GM10266 (cell line): ENCODE data around the gene HRK.

ENCODE experiments used
- DNase-seq: peaks from one replicate; pipeline ENCODE4 v3.0.0; 2012; ENCODE audit errors: extremely low spot score
- TF ChIP-seq, protein P1 (sequence below): IDR thresholded peaks from 2 replicates; pipeline ENCODE4 v1.5.1; 2012; ENCODE audit warnings: mild to moderate bottlenecking, low read depth; ENCODE audit not compliant: control insufficient read depth, insufficient read depth; ENCODE audit errors: missing control alignments

The HRK gene

DNA sequence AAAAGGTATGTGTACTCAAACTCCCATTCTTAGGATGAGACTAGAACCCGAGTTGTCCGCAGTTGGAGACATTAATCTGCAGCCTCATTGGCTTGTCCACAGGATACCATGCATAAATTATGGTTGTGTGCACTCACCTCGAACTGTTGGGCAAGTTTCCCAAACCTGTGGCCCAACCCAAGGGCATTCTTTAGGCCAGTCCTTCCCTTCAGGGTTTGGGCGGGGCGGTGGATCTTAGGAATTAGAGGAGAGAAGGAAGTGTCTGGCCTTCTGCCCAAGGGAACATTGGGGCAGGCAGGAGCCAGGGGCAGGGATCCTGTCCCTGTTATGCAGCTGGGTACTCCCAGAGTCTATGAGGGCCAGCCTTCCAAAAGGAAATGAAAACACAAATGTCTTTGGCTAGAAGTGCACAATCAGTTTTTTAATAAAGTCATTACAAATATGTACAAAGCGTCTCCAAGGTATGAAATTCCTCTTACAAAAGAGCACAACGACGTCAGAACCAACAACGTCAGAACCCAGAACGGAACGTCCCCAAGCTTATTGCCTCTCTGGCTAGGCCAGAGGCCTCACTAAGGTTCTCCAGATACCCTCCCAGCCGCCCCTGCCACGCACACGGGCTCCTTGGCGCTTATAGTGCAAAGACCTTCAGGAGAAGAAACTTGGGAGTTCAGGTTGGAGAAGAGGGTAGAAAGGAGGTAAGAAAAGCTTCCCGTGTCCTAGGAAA, 25.3 kb downstream of the HRK start:
- TF ChIP-seq, protein P1, sequence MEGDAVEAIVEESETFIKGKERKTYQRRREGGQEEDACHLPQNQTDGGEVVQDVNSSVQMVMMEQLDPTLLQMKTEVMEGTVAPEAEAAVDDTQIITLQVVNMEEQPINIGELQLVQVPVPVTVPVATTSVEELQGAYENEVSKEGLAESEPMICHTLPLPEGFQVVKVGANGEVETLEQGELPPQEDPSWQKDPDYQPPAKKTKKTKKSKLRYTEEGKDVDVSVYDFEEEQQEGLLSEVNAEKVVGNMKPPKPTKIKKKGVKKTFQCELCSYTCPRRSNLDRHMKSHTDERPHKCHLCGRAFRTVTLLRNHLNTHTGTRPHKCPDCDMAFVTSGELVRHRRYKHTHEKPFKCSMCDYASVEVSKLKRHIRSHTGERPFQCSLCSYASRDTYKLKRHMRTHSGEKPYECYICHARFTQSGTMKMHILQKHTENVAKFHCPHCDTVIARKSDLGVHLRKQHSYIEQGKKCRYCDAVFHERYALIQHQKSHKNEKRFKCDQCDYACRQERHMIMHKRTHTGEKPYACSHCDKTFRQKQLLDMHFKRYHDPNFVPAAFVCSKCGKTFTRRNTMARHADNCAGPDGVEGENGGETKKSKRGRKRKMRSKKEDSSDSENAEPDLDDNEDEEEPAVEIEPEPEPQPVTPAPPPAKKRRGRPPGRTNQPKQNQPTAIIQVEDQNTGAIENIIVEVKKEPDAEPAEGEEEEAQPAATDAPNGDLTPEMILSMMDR: no peak
- DNase-seq: no peak

DNA sequence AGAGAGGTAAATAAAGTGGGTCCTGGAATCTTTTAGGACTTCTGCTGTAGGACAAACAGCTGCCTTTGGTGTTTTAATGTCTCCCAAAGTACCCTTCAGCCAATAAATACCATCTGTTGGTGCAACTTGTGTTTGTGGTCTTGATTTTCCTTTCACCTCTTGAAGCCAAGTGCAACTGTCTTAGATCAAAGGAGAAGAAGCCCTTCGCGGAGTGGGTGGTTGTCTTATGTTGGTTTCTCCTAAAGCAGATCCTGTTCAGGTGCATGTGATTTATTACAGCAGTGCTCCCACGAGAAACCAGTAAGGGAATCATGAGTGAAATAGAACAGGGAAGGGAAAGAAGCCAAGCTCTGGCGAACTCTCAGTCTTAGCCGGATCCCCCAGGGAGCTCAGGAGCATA, 27.7 kb downstream of the HRK start:
- TF ChIP-seq, protein P1: no peak
- no peak for DNase-seq

DNA sequence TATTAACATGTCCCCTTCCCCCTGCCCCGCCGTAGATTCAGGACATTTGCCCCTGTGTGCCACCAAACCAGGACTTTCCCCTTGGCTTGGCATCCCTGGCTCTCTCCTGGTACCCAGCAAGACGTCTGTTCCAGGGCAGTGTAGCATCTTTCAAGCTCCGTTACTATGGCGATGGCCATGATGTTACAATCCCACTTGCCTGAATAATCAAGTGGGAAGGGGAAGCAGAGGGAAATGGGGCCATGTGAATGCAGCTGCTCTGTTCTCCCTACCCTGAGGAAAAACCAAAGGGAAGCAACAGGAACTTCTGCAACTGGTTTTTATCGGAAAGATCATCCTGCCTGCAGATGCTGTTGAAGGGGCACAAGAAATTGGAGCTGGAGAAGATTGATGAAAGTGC, 28.9 kb downstream of the HRK start:
- no peak for DNase-seq
- TF ChIP-seq, protein P1: no peak

DNA sequence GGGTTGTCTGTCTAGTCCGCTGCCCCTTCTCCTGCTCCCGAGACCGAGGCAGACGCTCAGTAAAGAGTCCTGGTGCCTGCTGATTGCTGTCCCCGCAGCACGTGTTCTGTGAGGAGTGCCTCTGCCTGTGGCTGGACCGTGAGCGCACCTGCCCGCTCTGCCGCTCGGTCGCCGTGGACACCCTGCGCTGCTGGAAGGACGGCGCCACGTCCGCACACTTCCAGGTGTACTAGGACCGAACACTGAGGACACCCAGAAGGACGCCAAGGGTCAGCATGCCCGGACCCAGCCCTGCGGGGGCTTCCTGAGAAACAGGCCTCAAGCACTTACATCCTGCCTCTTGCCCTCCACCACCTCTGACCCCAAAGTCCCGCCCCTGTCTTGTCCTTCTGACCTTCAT, 32.0 kb downstream of the HRK start:
- TF ChIP-seq, protein P1: no peak
- DNase-seq: no peak

DNA sequence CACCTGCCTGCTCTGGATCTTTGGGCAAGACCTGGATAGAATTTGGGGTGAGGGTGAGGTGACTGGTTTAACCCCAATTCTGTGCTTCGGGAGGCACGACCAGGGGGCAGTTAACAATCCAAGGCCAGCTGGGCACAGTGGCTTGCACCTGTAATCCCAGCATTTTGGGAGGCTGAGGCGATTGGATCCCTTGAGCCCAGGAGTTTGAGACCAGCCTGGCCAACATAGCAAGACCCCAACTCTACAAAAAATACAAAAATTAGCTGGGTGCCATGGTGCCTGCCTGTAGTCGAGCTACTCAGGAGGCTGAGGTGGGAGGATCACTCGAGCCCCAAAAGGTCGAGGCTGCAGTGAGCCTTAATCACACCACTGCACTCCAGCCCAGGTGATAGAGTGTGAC, 38.2 kb downstream of the HRK start:
- no peak for DNase-seq
- TF ChIP-seq, protein P1: no peak

DNA sequence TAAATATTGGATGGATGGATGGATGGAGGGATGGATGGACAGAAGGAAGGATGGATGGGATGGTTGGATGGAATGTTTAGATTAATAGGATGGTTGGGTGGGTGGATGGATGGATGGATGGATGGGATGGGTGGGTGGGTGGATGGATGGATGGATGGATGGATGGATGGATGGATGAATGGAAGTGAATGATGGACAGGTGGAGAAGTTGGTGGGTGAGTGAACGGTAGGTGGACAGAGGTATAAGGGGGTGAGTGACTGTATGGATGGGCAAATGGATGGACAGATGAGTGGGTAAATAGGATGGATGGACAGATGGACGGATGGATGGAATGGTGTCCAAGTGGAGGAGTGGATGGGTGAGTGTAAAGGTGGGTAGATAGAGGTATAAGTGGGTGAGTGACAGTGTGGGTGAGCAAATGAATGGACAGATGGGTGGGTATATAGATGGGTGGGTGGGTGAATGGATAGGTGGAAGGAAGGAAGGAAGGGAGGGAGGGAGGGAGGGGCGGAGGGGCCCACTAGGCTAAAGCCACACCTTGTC, 41.9 kb downstream of the HRK start:
- no peak for DNase-seq
- TF ChIP-seq, protein P1: no peak

DNA sequence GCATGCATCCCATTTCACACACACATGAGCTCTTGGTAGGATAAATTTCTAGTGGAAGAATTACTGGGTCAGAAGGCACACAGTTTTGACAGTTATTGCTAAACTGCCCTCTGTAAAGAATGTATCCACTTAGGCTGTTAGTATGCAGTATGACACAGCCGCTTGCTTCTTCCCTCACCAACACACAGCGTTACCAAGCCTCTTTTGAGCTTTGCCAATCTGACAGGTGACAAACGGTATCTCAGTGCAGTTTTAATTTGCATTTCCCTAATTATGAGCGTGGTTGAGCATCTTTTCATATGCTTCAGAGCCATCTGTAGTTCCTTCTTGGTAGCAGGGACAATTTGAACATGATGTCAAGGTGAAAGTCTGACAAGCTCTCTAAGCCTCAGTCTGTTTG, 42.9 kb downstream of the HRK start:
- no peak for DNase-seq
- TF ChIP-seq, protein P1: no peak
